Transverse colon (tissue), 4 donors: ENCODE measurements around the gene CDH13.

Experiments
- POLR2A ChIP-seq: fragments of 450-650 bp; IDR thresholded peaks from one replicate; pipeline ENCODE4 v1.6.1; 2016; ENCODE audit warnings: antibody characterized with exemption, mild to moderate bottlenecking, moderate library complexity
- POLR2AphosphoS5 ChIP-seq, 3 donors: sonication (generic); formaldehyde crosslinking; IDR thresholded peaks; one replicate each; pipeline ENCODE4 v1.6.1; 2016; ENCODE audit warnings: antibody characterized with exemption in 3 of 3
- TF ChIP-seq, protein P1 (sequence below), 5 experiments: fragments of 200-600 bp in 3 of 5; fragments of 450-650 bp in 2 of 5; sonication (generic) in 3 of 5; IDR thresholded peaks; 1 replicate in 2 of 5; 2 replicates in 3 of 5; pipeline ENCODE4 v1.5.1; 2016 to 2017; ENCODE audit warnings: antibody characterized with exemption in 5 of 5, inconsistent platforms in 3 of 5, mild to moderate bottlenecking in 2 of 5, moderate library complexity in 1 of 5

GRCh38 chr16:82943371-82943770 is 316.6 kb downstream of the CDH13 start:
- TF ChIP-seq, protein P1, sequence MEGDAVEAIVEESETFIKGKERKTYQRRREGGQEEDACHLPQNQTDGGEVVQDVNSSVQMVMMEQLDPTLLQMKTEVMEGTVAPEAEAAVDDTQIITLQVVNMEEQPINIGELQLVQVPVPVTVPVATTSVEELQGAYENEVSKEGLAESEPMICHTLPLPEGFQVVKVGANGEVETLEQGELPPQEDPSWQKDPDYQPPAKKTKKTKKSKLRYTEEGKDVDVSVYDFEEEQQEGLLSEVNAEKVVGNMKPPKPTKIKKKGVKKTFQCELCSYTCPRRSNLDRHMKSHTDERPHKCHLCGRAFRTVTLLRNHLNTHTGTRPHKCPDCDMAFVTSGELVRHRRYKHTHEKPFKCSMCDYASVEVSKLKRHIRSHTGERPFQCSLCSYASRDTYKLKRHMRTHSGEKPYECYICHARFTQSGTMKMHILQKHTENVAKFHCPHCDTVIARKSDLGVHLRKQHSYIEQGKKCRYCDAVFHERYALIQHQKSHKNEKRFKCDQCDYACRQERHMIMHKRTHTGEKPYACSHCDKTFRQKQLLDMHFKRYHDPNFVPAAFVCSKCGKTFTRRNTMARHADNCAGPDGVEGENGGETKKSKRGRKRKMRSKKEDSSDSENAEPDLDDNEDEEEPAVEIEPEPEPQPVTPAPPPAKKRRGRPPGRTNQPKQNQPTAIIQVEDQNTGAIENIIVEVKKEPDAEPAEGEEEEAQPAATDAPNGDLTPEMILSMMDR (IDR thresholded peaks at IDR 0.05): no peak
- no peak for TF ChIP-seq POLR2AphosphoS5 (IDR thresholded peaks at IDR 0.05)
- TF ChIP-seq POLR2A: no peak
